ENCODE results near the gene WNK1. TPM values are rescaled to one million over a fixed set of nuclear protein-coding genes. Genes with fewer than 3 reads are reported as not detected.
A peak's percentile ranks its signal among the peaks of the same experiment; 100 is the strongest.

Gene WNK1
- total RNA-seq, 2 experiments from 2014 or later = 112 to 134 TPM

DNA sequence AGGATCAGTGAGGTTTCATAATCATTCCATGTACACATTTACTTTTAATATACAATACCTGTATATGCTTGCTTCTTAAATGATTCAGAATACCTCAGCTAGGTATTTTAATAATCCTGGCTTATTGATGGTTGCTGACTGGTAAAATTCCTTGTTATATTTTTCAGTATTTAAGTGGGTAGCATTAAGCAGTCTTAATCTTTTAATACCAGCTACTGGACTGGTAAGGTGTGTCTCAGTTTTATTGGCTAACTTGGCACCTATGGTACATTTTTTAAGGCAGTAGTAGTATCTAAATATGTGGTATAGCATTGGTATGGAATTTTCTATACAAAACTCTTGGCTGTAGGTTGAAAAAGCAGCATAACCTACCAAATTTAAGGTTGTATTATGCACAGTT lies 100.5 kb downstream of the WNK1 start:
- Mint-ChIP-seq H3K27ac (no peak overlapping the region), H3K36me3 (ENCODE audit: low read depth) (peaks cover 10% of the 10 kb centered on the region), H3K4me3 (no peak overlapping the region), H3K9me3 (no peaks in the 10 kb centered on the region), H3K27me3 (ENCODE audit: low read depth) (no peaks in the 10 kb centered on the region), H3K4me1 (ENCODE audit: low read depth) (peaks cover 40% of the 10 kb centered on the region)
- DNase-seq = no peak
- intact Hi-C loops (cut with micrococcal nuclease) = no loop called here
- CTCF ChIA-PET = interaction anchor here (0.7 to 1.0 kb wide), 2 partner anchors 12 to 114 kb away, joined by 3 read pairs; no protein-coding TSS in a partner anchor

DNA sequence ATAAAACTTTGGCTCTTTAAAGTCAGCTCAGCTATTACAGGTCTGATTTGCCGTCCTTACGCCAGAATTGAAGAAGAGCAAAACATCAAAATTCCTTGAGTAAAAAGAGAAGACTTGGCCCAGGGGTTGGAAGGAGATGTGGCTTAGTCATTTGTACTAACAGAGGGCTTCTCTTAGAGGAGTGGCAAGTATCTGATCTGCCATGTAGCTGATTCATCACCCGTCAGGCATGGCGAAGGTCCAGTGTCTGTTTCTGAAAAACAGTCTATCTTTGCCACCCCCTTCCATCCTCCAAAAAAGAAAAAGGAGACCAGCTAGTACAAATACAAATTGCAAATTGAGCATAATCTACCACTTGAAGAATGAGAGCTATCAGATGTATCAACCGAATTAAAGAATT lies 105.2 kb downstream of the WNK1 start:
- CTCF ChIA-PET = interaction anchor here (0.9 kb wide), 1 partner anchor 235 kb away, joined by 3 read pairs; no protein-coding TSS in a partner anchor
- Mint-ChIP-seq H3K36me3 (ENCODE audit: low read depth) (peaks cover 24% of the 10 kb centered on the region), H3K27ac (no peak overlapping the region)

DNA sequence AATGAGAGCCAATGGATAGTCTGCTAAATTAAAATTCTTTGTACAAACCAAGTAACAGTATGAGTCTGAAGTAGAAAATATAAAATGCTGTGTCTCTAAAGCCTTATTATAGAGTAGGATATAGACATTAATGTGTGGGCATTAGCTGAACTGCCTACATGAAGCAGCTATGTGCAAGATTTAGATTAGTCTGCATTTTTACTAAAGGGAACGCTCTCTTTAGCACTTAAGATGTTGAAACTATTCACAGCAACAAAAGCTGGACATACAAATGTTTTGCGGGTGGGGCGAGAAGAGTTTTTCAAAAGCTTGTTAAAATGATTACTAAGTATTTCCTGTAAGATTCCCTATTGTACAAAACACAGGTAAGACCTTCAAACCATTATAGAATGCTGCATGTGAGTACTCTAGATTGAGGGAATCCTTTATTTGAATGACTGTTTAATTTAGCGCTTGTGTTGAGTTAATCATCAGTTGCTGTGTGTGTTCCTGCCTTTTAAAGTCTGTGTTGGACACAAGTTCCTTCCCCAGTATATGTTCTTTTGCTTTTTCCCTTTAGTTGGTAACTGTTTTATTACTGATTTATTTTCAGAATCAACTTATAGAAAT lies 110.0 kb downstream of the WNK1 start:
- DNase-seq = no peak
- Mint-ChIP-seq H3K27me3 (ENCODE audit: low read depth) (no peaks in the 10 kb centered on the region), H3K4me1 (ENCODE audit: low read depth) (no peaks in the 10 kb centered on the region), H3K4me3 (no peak overlapping the region), H3K27ac (no peak overlapping the region), H3K36me3 (ENCODE audit: low read depth) (peaks cover 26% of the 10 kb centered on the region), H3K9me3 (no peaks in the 10 kb centered on the region)
- intact Hi-C loops (cut with micrococcal nuclease) = no loop called here
- CTCF ChIA-PET = no interaction called here

More for the DNA sequence above, 105.2 kb downstream of the WNK1 start:
- no peak for DNase-seq
- intact Hi-C loops (cut with micrococcal nuclease) = no loop called here
- peaks cover 8% of the 10 kb centered on the region for H3K4me1 Mint-ChIP-seq (ENCODE audit: low read depth)
- H3K27me3 Mint-ChIP-seq (ENCODE audit: low read depth) = no peaks in the 10 kb centered on the region
- H3K9me3 Mint-ChIP-seq = no peaks in the 10 kb centered on the region
- no peak overlapping the region for H3K4me3 Mint-ChIP-seq

DNA sequence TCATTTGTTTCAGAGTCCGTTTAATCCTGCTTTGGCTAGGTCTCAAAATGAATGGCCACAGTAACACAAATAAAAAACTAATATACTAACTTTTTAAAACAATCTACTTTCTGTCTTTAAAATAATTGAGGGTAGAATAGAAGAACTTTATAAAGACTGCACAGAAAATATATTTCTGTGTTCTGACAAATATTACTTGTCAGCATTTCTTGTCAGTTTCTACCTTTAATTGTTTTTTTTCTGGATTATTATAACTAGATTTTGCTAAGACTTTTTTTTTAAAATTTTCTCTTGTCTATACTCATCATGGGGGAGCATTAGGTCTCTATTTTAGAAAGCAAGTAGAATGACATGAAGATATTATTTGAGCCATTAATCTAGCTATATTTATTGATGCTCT lies 110.9 kb downstream of the WNK1 start:
- Mint-ChIP-seq H3K4me3 (no peak overlapping the region), H3K36me3 (ENCODE audit: low read depth) (peaks cover 28% of the 10 kb centered on the region), H3K27ac (no peak overlapping the region), H3K9me3 (no peaks in the 10 kb centered on the region), H3K27me3 (ENCODE audit: low read depth) (no peaks in the 10 kb centered on the region), H3K4me1 (ENCODE audit: low read depth) (no peaks in the 10 kb centered on the region)
- intact Hi-C loops (cut with micrococcal nuclease) = no loop called here
- CTCF ChIA-PET = interaction anchor here (0.7 kb wide), 1 partner anchor 16 kb away, joined by 3 read pairs; no protein-coding TSS in a partner anchor
- DNase-seq = no peak

DNA sequence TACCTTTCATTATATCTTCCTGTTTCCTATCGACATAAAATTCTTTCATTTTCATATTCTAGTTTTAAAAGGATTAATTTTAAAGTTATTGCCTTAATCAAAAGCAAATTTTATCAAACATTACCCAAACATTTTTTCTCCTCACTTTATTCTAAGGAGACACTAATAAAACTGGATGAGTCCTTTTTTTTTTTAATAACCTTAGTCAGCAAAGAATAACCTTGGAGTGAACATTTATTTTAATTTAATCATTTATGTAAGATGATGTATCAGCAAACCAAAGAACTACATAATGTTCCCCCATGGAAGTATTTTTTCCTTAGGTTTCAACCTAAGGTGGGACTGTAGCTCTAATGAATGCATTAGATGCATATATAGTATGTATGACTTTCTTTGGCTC lies 113.2 kb downstream of the WNK1 start:
- peaks cover 9% of the 10 kb centered on the region for H3K4me1 Mint-ChIP-seq (ENCODE audit: low read depth)
- H3K27me3 Mint-ChIP-seq (ENCODE audit: low read depth) = no peaks in the 10 kb centered on the region
- H3K4me3 Mint-ChIP-seq = no peak overlapping the region
- peaks cover 31% of the 10 kb centered on the region for H3K36me3 Mint-ChIP-seq (ENCODE audit: low read depth)
- no peaks in the 10 kb centered on the region for H3K9me3 Mint-ChIP-seq
- CTCF ChIA-PET = no interaction called here
- no peak for DNase-seq
- H3K27ac Mint-ChIP-seq = no peak overlapping the region
- intact Hi-C loops (cut with micrococcal nuclease) = no loop called here

DNA sequence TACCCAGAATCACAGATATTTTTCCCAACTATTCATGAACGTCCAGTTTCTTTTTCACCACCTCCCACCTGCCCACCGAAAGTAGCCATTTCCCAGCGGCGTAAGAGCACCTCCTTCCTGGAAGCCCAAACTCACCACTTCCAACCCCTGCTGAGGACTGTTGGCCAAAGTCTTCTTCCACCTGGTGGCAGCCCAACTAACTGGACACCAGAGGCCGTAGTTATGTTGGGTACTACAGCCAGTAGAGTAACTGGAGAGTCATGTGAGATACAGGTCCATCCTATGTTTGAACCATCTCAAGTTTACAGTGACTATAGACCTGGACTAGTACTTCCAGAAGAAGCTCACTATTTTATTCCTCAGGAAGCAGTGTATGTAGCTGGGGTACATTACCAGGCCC lies 115.5 kb downstream of the WNK1 start:
- no peak for DNase-seq
- intact Hi-C loops (cut with micrococcal nuclease) = no loop called here
- no peaks in the 10 kb centered on the region for H3K9me3 Mint-ChIP-seq
- H3K36me3 Mint-ChIP-seq (ENCODE audit: low read depth) = peaks cover 22% of the 10 kb centered on the region
- CTCF ChIA-PET = interaction anchor here (0.6 to 1.7 kb wide), 2 partner anchors 79 to 82 kb away, joined by 3 to 4 read pairs; partner anchors contain the start of gene RAD52
- no peak overlapping the region for H3K4me3 Mint-ChIP-seq
- no peaks in the 10 kb centered on the region for H3K27me3 Mint-ChIP-seq (ENCODE audit: low read depth)
- H3K4me1 Mint-ChIP-seq (ENCODE audit: low read depth) = peaks cover 9% of the 10 kb centered on the region
- H3K27ac Mint-ChIP-seq = no peak overlapping the region

DNA sequence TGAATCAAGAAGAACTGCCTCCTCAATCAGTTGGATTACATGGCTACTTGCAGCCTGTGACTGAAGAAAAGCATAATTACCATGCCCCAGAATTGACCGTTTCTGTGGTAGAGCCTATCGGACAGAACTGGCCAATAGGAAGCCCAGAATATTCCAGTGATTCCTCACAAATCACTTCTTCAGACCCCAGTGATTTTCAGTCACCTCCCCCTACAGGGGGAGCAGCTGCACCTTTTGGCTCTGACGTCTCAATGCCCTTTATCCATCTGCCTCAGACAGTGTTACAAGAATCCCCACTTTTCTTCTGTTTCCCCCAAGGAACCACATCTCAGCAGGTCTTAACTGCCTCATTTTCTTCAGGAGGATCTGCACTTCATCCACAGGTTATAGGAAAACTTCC lies 116.3 kb downstream of the WNK1 start:
- intact Hi-C loops (cut with micrococcal nuclease) = no loop called here
- no peaks in the 10 kb centered on the region for H3K27me3 Mint-ChIP-seq (ENCODE audit: low read depth)
- peaks cover 22% of the 10 kb centered on the region for H3K36me3 Mint-ChIP-seq (ENCODE audit: low read depth)
- no peak overlapping the region for H3K27ac Mint-ChIP-seq
- H3K4me3 Mint-ChIP-seq = no peak overlapping the region
- peaks cover 9% of the 10 kb centered on the region for H3K4me1 Mint-ChIP-seq (ENCODE audit: low read depth)
- H3K9me3 Mint-ChIP-seq = no peaks in the 10 kb centered on the region
- CTCF ChIA-PET = interaction anchor here (0.6 to 1.7 kb wide), 3 partner anchors 53 to 81 kb away, joined by 3 to 4 read pairs (median 3); partner anchors contain the start of gene RAD52
- no peak for DNase-seq

DNA sequence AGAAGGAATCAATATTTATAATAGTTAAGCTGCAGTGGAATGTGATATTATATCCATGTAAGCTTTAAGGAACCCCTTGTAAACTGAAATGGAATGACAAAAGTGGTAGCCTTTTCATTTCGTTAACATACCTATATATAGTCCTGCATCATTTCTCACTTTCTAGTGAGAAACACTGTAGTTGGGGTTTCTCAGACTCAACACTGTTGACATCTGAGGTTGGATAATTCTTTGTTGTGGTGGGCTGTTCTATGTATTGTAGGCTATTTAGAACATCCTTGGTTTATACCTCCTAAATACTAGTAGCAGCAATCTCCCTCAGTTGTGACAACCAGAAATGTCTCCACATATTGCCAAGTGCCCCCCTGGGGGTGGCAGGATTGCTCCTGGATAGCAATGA lies 118.0 kb downstream of the WNK1 start:
- Mint-ChIP-seq H3K36me3 (ENCODE audit: low read depth) (peaks cover 20% of the 10 kb centered on the region), H3K27ac (no peak overlapping the region), H3K27me3 (ENCODE audit: low read depth) (no peaks in the 10 kb centered on the region), H3K4me1 (ENCODE audit: low read depth) (peaks cover 14% of the 10 kb centered on the region), H3K4me3 (no peak overlapping the region), H3K9me3 (no peaks in the 10 kb centered on the region)
- CTCF ChIA-PET = no interaction called here
- no peak for DNase-seq
- intact Hi-C loops (cut with micrococcal nuclease) = no loop called here

DNA sequence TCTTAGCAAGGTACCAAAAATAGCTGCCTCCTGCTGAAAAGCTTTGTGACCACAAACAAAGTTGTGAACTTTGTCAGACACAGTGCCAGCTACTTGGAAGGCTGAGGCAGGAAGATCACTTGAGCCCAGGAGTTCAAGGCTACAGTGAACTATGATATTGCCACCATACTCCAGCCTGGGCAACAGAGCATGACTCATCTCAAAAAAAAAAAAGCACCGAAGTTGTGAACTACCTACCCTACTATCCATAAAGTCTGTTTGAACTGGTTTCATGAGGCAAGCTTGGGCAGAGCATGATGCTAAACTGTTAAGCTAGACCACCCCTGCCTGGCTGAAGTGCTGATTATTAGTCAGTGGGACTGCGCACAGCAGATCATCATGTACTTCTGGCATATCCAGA lies 121.6 kb downstream of the WNK1 start:
- intact Hi-C loops (cut with micrococcal nuclease) = no loop called here
- peaks cover 7% of the 10 kb centered on the region for H3K36me3 Mint-ChIP-seq (ENCODE audit: low read depth)
- peaks cover 8% of the 10 kb centered on the region for H3K4me1 Mint-ChIP-seq (ENCODE audit: low read depth)
- no peaks in the 10 kb centered on the region for H3K9me3 Mint-ChIP-seq
- H3K27ac Mint-ChIP-seq = peak overlapping the region; percentile 19
- CTCF ChIA-PET = interaction anchor here (0.6 to 2.1 kb wide), 7 partner anchors 9 to 709 kb away, joined by 3 to 6 read pairs (median 4); no protein-coding TSS in a partner anchor
- no peak overlapping the region for H3K4me3 Mint-ChIP-seq
- H3K27me3 Mint-ChIP-seq (ENCODE audit: low read depth) = no peaks in the 10 kb centered on the region
- DNase-seq = peak; percentile 14

DNA sequence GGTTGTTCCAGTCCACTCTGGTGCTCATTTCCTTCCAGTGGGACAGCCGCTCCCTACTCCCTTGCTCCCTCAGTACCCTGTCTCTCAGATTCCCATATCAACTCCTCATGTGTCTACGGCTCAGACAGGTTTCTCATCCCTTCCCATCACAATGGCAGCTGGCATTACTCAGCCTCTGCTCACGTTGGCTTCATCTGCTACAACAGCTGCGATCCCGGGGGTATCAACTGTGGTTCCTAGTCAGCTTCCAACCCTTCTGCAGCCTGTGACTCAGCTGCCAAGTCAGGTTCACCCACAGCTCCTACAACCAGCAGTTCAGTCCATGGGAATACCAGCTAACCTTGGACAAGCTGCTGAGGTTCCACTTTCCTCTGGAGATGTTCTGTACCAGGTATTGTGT lies 127.3 kb downstream of the WNK1 start:
- intact Hi-C loops (cut with micrococcal nuclease) = no loop called here
- no peaks in the 10 kb centered on the region for H3K27me3 Mint-ChIP-seq (ENCODE audit: low read depth)
- no peaks in the 10 kb centered on the region for H3K4me1 Mint-ChIP-seq (ENCODE audit: low read depth)
- no peak overlapping the region for H3K4me3 Mint-ChIP-seq
- H3K9me3 Mint-ChIP-seq = no peaks in the 10 kb centered on the region
- DNase-seq = no peak
- H3K36me3 Mint-ChIP-seq (ENCODE audit: low read depth) = peaks cover 15% of the 10 kb centered on the region
- no peak overlapping the region for H3K27ac Mint-ChIP-seq
- CTCF ChIA-PET = interaction anchor here (1.8 kb wide), 1 partner anchor 63 kb away, joined by 3 read pairs; no protein-coding TSS in a partner anchor

DNA sequence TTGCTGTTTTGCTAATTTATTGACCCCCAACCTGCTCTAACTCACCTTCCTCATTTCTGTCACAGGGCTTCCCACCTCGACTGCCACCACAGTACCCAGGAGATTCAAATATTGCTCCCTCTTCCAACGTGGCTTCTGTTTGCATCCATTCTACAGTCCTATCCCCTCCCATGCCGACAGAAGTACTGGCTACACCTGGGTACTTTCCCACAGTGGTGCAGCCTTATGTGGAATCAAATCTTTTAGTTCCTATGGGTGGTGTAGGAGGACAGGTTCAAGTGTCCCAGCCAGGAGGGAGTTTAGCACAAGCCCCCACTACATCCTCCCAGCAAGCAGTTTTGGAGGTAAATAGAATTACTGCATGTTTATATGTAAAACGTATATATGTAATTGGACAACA lies 128.3 kb downstream of the WNK1 start:
- intact Hi-C loops (cut with micrococcal nuclease) = no loop called here
- no peak for DNase-seq
- Mint-ChIP-seq H3K27me3 (ENCODE audit: low read depth) (no peaks in the 10 kb centered on the region), H3K27ac (no peak overlapping the region), H3K4me3 (no peak overlapping the region), H3K4me1 (ENCODE audit: low read depth) (no peaks in the 10 kb centered on the region), H3K36me3 (ENCODE audit: low read depth) (peaks cover 25% of the 10 kb centered on the region), H3K9me3 (no peaks in the 10 kb centered on the region)
- CTCF ChIA-PET = interaction anchor here (1.8 kb wide), 1 partner anchor 64 kb away, joined by 3 read pairs; no protein-coding TSS in a partner anchor

DNA sequence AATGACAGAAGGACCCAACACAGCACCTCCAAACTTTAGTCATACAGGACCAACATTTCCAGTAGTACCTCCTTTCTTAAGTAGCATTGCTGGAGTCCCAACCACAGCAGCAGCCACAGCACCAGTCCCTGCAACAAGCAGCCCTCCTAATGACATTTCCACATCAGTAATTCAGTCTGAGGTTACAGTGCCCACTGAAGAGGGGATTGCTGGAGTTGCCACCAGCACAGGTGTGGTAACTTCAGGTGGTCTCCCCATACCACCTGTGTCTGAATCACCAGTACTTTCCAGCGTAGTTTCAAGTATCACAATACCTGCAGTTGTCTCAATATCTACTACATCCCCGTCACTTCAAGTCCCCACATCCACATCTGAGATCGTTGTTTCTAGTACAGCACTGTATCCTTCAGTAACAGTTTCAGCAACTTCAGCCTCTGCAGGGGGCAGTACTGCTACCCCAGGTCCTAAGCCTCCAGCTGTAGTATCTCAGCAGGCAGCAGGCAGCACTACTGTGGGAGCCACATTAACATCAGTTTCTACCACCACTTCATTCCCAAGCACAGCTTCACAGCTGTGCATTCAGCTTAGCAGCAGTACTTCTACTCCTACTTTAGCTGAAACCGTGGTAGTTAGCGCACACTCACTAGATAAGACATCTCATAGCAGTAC lies 132.5 kb downstream of the WNK1 start:
- H3K27ac Mint-ChIP-seq = no peak overlapping the region

More for the DNA sequence above, 132.5 kb downstream of the WNK1 start:
- DNase-seq = no peak
- H3K36me3 Mint-ChIP-seq (ENCODE audit: low read depth) = peaks cover 41% of the 10 kb centered on the region
- H3K4me3 Mint-ChIP-seq = no peak overlapping the region
- intact Hi-C loops (cut with micrococcal nuclease) = no loop called here
- H3K4me1 Mint-ChIP-seq (ENCODE audit: low read depth) = no peaks in the 10 kb centered on the region
- no peaks in the 10 kb centered on the region for H3K9me3 Mint-ChIP-seq
- CTCF ChIA-PET = interaction anchor here (0.8 to 1.1 kb wide), 3 partner anchors 11 to 69 kb away, joined by 3 to 4 read pairs (median 3); no protein-coding TSS in a partner anchor
- H3K27me3 Mint-ChIP-seq (ENCODE audit: low read depth) = no peaks in the 10 kb centered on the region
